GM21390 (cell line): Measurements from ENCODE around the gene NFAT5.
"Not testable (repeated sequence)": the region's sequence is repeated elsewhere in the genome, so short reads cannot be mapped to it uniquely, and the experiment has no call there.

Source experiments
- ATAC-seq: cut with Tn5 transposase; IDR thresholded peaks from one replicate; pipeline ENCODE4 v1.9.1; 2021; ENCODE audit not compliant: unreplicated experiment

Gene NFAT5

DNA sequence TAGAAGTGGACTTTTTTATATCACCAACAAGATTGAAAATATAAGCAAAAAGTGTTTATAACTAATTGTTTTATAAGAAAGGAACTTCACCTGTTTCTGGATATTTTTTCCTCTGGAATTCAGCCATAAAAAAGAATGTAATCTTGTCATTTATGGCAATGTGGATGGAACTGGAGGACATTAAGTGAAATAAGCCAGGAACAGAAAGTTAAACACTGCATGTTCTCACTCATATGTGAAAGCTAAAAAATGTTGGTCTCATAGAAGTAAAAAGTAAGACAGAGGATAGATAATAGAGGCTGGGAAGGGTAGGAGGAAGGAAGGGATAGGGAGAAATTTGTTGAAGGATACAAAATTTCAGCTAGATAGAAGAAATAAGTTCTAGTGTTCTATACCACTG, 67.6 kb downstream of the NFAT5 start:
- ATAC-seq, result no peak

DNA sequence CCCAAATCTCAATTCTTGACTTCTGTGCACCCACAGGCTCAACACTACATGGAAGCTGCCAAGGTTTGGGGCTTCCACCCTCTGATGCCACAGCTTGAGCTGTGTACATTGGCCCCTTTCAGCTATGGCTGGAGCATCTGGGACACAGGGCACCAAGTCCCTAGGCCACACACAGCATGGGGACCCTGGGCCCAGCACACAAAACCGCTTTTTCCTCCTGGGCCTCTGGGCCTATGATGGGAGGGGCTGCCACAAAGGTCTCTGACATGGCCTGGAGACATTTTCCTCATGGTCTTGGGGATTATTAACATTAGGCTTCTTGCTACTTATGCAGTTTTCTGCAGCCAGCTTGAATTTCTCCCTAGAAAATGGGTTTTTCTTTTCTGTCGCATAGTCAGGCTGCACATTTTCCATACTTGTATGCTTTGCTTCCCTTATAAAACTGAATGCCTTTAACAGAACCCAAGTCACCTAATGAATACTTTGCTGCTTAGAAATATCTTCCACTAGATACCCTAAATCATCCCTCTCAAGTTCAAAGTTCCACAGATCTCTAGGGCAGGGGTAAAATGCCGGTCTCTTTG, 70.9 kb downstream of the NFAT5 start:
- ATAC-seq, result not testable (repeated sequence)

DNA sequence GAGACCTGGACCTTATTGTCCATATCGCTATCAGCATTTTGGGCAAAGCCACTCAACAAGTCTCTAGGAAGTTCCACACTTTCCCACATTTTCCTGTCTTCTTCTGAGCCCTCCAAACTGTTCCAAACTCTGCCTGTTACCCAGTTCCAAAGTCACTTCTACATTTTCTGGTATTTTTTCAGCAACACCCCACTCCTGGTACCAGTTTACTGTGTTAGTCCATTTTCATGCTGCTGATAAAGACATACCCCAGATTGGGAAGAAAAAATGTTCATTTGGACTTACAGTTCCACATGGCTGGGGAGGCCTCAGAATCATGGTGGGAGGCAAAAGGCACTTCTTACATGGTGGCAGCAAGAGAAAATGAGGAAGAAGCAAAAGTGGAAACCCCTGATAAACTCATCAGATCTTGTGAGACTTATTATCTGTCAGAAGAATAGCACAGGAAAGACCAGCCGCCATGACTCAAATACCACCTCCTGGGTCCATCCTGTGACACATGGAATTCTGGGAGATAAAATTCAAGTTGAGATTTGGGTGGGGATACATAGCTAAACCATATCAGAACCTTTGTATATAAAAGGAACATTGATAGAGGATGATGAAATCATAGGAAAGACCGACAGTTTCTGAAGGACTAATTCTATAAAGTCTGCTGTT, 71.6 kb downstream of the NFAT5 start:
- not testable (repeated sequence) for ATAC-seq

DNA sequence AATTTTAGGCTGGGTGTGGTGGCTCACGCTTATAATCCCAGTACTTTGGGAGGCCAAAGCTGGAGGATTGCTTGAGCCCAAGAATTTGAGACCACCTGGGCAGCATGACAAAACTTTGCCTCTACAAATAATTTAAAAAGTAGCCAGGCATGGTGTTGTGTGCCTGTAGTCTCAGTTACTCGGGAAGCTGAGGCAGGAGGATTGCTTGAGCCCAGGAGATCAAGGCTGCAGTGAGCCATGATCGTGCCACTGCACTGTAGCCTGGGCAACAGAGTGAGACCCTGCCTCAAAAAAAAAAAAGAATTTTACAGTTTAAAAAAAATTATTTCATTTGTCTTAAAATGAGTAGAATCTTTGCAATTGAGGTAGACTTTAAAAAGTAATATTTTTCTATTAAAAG, 78.2 kb downstream of the NFAT5 start:
- not testable (repeated sequence) for ATAC-seq

DNA sequence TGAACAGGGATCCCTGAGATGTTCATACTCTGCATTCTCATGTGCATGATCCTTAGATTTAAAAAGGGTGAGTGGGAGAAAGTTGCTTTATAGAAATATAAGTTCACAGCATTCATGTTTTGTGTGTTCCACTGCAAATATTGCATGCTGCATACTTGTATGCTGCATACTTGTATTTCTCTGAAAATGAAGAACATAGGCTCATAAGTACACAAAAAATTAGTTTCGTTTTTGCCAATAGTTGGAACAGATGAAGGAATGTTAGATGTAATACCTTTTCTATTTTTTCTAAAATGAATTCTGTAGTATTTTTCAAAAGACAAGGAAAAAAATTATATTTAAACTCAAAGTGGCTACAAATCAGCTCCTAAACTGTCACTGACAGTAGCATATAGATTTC, 79.0 kb downstream of the NFAT5 start:
- no peak for ATAC-seq

DNA sequence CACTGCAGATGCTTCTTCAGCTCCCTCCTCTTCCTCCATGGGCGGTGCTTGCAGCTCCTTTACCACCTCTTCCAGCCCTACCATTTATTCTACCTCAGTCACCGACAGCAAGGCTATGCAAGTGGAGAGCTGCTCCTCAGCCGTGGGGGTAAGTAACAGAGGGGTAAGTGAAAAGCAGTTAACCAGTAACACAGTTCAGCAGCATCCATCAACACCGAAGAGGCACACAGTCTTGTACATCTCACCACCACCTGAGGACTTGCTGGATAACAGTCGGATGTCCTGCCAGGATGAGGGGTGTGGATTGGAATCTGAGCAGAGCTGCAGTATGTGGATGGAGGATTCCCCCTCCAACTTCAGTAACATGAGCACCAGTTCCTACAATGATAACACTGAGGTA, 81.3 kb downstream of the NFAT5 start:
- no peak for ATAC-seq

DNA sequence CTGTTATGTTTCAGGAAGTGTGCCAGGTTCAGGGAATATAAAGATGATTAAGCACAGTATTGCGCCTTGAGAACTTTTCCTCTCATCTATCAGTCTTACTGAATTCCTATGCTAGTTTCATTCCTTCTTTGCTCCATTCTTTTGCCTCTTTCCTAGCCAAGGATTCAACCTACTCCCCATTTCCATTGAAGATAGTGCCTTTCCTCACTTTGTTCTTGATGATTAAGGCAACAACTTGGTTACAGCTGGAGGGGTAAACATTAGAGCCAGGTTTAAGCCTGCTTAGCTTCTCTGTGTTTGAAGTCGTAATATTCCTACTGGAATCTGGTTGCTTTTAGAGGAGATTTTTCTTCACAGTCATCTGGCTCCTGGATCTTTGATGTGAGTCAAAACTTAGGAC, 85.5 kb downstream of the NFAT5 start:
- no peak for ATAC-seq

DNA sequence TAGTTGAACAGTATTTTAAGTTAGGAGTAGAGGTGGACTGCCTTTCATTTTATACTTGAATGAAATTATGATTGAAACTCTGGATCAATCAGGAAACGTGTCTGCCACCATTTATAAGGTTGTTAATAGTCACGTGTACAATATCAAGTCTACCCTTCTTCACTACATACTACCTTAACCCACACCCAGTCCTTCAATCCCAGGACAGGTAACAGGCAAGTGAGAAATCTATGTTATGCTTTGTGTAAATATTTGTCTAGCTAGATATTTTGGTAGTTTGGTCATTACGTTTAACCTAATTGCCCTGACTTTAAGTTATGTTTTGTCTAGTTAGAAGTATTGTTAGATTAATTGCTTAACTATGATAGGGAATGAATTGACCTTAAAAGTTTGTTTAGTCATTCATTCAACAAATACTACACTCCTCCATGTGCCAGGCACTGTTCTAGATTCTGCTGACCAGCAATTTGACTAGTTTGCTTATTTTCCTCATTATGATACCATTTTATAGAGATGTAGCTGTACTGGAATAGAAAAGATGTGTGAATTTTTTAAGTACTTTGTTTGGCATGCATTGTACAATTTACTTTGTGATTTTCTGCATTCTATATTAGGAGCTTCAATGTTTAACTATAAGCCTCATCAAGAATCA, 88.6 kb downstream of the NFAT5 start:
- ATAC-seq, result no peak

DNA sequence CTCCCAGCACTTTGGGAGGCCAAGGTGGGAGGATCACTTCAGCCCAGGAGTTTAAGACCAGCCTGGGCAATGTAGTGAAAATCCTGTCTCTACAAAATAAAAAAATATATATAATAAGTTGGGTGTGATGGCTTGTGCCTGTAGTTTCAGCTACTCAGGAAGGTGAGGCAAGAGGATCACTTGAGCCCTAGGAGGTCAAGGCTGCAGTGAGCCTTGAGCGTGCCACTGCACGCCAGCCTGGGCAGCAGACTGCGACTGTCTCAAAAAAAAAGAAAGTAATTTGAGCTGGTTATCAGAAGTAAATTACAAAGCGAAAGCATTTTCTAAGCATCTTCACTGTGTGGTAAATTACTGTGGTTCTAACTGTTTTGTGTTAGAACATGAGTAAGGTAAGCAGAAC, 94.4 kb downstream of the NFAT5 start:
- no peak for ATAC-seq

DNA sequence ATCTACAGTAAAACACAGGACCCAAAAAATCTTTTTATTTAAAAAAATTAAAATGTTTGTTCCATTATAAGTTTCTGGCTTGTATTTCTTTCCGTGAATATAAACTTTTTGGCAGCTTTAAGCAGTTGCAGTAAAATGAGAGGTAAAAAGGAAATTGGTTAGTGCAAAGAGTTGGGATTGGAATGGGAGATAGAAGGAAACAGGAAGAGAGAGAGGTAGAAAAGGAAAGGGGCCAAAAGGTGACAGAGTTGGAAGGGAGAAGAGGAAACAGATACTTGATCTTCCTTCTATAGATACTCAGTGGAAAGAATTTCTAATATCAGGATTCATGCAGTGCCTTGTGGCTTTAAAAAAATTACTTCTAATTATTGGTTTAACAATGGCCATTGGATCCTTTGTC, 97.1 kb downstream of the NFAT5 start:
- ATAC-seq, result no peak

DNA sequence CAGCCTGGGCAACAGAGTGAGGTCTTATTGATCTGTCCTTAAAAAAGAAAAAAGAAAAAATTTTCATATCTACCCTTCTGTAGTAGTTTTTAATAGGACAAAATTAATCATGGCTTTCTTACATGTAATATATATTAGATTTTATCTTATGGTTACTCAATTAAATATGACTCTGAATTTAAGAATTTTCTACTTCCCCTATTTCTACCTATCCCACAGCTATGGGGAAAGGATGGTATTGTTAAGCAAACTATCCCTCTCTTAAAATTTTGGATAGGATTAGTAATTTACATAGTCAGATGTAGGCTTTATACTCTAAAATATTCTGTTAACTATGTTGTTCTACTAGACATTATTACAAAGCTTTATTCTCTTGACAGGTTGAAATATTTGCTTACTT, 98.1 kb downstream of the NFAT5 start:
- no peak for ATAC-seq

DNA sequence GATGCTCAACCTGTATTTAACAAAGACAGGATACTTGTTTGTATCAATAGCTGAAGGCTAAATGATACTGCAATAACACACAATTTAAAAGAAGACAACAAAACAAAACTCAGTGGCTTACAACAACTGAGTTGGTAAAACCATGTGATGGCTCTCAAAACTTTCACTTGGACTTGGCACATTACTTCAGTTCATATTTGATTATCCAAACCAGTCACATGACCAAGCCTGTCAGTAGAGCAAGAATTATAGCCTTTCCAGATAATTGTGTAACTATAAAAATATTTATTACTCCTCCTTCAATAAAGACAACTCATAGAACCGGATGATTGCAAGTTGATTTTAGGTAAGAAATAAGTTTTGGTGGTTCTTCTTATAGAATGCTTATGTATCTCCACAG, 103.8 kb downstream of the NFAT5 start:
- ATAC-seq, result no peak

DNA sequence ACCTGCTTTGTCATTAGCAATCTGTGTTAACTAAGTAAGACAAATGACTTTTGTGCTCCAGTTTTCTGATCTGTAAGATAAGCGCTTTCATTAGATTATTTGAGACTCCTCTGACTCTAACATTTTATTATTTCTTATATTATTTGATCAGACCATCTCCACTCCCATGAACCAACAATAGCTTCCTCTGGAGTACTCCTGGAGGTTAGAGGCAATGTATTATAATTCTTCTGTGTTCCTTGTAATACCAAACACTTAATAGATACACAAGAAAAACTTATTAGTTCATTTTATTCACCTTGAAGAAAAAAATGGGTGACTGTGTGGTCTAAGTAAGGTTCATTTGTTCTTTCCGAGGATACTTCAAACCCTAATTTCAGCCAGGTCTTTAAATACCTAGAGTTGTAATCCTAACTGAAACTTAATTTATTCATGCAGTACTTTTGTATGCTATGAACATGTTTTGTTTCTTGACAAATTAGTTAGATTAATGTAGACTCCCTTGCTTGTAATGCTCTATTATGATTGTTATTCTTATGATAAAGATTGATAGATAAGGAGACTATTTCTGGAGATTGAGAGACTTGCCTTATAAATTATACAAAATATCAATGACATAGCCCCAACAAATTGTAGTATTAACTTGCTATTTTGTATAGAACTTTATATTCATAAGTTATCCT, 106.7 kb downstream of the NFAT5 start:
- no peak for ATAC-seq

DNA sequence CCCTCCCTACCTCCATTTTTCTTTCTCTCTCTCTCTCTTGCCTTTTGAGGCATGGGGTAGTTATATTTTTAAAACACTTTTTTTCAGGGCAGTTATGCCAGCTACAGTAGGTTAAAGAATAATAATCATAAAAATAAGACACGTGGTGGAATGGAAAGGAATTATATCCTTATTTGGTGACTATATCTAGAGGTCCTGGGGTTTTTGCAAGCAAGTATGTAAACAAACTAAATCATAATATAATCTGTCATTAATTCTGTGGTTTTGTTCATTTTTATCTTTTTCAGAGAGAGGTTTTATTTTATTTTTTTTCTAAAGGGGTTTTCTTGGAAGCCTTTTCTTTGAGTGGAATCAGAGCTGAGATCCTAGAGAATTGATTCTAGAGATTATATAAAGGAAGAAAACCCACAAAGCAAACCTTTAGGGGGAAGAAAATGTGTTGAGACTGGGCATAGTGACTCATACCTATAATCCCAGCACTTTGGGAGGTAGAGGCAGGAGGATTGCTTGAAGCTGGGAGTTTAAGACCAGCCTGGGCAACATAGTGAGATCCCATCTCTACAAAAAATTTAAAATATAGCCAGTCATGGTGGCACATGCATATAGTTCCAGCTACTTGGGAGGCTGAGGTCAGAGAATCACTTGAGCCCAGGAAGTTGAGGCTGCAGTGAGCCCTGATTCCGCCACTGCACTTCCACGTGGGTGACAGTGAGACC, 107.4 kb downstream of the NFAT5 start:
- ATAC-seq, result no peak

DNA sequence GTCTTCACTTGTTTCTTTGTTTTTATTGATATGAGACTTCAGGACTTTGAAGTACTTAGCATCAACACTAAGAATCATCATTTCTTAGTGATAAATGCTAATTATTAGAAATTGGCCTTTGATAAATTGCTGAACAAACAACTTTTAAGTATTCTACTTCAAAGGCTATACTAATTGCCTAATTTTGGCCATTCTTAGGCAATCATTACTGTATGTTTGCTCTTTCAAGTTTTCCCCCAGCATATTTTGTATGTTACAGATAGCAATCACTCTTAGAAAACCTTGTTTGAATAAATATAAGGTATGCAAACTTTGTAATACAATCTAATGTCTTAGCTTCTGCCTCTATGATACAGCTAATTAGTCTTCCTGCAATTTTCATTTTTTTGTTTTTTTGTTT, 114.6 kb downstream of the NFAT5 start:
- no peak for ATAC-seq

DNA sequence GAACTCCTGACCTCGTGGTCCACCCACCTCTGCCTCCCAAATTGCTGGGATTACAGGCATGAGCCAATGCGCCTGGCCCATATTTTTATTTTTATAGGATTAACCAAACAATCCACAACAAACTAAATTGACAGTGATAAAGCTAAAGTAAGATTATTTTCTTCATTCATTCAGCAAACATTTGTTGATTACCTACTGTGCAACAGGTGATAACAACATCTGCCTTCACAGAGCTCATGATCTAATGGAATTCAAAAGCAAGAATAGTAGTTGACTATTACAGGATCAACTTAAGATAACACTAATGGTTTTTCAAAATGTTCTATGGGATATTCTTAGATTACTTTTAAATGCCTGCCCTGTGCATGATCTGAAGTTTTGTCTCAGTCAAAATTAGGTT, 122.8 kb downstream of the NFAT5 start:
- ATAC-seq, result no peak

DNA sequence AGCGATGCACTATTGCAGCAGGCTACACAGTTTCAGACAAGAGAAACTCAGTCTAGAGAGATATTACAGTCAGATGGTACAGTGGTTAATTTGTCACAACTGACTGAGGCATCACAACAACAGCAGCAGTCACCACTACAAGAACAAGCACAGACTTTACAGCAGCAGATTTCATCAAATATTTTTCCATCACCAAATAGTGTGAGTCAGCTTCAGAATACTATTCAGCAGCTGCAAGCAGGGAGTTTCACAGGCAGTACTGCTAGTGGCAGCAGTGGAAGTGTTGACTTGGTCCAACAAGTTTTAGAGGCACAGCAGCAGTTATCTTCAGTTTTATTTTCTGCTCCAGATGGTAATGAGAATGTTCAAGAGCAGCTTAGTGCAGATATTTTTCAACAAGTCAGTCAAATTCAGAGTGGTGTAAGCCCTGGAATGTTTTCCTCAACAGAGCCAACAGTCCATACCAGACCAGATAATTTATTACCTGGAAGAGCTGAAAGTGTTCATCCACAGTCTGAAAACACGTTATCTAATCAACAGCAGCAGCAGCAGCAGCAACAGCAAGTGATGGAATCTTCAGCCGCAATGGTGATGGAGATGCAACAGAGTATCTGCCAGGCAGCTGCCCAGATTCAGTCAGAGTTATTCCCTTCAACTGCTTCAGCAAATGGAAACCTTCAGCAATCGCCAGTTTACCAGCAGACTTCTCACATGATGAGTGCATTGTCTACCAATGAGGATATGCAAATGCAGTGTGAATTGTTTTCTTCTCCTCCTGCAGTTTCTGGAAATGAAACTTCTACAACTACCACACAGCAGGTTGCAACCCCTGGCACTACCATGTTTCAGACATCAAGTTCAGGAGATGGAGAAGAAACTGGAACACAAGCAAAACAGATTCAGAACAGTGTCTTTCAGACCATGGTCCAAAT, 126.5 kb downstream of the NFAT5 start:
- no peak for ATAC-seq

DNA sequence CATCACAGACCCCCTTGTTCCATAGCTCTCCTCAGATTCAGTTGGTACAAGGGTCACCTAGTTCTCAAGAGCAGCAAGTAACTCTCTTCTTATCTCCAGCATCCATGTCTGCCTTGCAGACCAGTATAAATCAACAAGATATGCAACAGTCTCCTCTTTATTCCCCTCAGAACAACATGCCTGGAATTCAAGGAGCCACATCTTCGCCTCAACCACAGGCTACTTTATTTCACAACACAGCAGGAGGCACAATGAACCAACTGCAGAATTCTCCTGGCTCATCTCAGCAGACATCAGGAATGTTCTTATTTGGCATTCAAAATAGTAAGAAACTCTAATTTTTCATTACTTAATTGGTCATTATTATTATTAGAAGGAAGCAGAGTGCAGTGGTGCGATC, 128.2 kb downstream of the NFAT5 start:
- no peak for ATAC-seq

DNA sequence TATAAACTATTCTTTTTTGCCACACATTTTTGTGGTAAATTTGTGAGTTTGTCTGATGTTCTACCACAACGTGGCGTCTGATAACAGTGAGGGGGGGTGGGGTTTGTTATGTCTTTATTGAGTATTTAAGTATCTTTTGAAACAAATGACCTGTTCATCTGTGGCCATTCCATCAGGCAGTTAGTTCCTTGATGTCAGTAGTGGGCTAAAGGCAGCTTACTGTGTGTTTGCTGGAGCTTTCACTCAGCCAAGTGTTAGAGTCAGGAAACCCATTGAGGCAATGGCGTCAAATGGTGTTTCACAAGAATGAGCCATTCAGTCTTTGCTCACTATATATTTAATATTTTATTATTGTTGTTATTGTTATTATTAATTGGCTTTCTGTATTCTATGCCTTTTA, 132.6 kb downstream of the NFAT5 start:
- no peak for ATAC-seq

DNA sequence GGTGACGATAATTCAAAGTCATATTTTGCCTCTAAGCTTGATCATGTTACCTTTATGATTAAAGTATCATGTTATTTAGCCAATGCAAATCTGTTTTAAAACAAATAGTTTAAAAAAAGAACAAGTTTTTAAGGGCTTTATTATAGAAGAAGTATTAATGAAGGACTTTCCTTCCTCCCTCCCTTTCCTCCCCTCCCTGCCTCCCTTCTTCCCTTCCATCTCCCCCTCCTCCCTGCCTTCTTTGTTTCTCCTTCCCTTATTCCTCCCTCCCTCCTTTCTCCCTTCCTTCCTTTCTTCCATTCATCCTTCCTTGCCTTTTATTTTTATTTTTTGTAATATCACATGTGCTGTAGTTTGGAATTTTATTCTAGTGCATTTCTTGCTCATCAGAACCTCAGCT, 134.1 kb downstream of the NFAT5 start:
- ATAC-seq, result no peak
